Loucy (cell line): ENCODE data around the gene SFSWAP.

ENCODE experiments used
- CTCF ChIP-seq: fragments of 200-600 bp; sonication (generic); conservative IDR thresholded peaks from 2 replicates; pipeline ENCODE4 v1.5.1; 2014; ENCODE audit warnings: mild to moderate bottlenecking, antibody characterized with exemption, low read length
- EZH2phosphoT487 ChIP-seq: fragments of 200-600 bp; IDR thresholded peaks from 2 replicates; pipeline ENCODE4 v1.6.1; 2018; ENCODE audit warnings: antibody characterized with exemption, mild to moderate bottlenecking, moderate library complexity, borderline replicate concordance

- TF ChIP-seq CTCF, result no peak
- no peak for TF ChIP-seq EZH2phosphoT487
Measured at GRCh38 chr12:131788070-131788469, 77.2 kb downstream of the SFSWAP start.
